Pancreas (tissue), 10 donors: ENCODE results near the gene CLASRP. TPM values are rescaled to one million over a fixed set of nuclear protein-coding genes. Genes with fewer than 3 reads are reported as not detected.

Experiments
- ATAC-seq, 4 donors: fragments of 200-7000 bp; cut with Tn5 transposase; one replicate each; pipeline versions ENCODE4 v1.8.0 to v1.9.1; 2020; ENCODE audit warnings: mild to moderate bottlenecking in 4 of 4, moderate library complexity in 4 of 4
- DNase-seq, 6 donors: peaks; one replicate each; pipeline ENCODE4 v3.0.0-alpha.2; 2020
- FAIRE-seq: peaks from 2 replicates; lab custom pipeline; 2012; peaks lifted over from hg19 to GRCh38; lab: Jason Lieb, UNC
- H3K27ac ChIP-seq, 4 donors: fragments of 200-600 bp; sonication (generic); 1 replicate in 3 of 4; 2 replicates in 1 of 4; pipeline versions ENCODE4 v1.5.0 to v1.8.0; 2020
- H3K27me3 ChIP-seq, 4 donors: fragments of 200-600 bp; one replicate each; pipeline ENCODE4 v1.8.0; 2021
- H3K36me3 ChIP-seq, 3 donors: fragments of 200-600 bp; sonication (generic) in 1 of 3; one replicate each; pipeline versions ENCODE4 v1.5.0 to v1.8.0; 2020 to 2021
- H3K4me1 ChIP-seq, 3 donors: fragments of 200-600 bp; one replicate each; pipeline ENCODE4 v1.8.0; 2021
- H3K4me3 ChIP-seq, 4 donors: fragments of 200-600 bp; sonication (generic) in 2 of 4; one replicate each; pipeline versions ENCODE4 v1.5.0 to v1.8.0; 2020 to 2021
- H3K9me3 ChIP-seq, 4 donors: fragments of 200-600 bp; one replicate each; pipeline ENCODE4 v1.8.0; 2021
- WGBS, 2 donors: extraction: QIAGEN DNeasy Blood & Tissue Kit; methylation state at CpG; one replicate each; pipeline ENCODE4 v1.1.7; 2013; 5-methylcytosine and 5-hydroxymethylcytosine counted together
- intact Hi-C, 3 donors: fragments of 100-400 bp; cut with DNase I; formaldehyde crosslinking; loops; one replicate each; pipeline versions ENCODE4 v1.11.1 to v1.14.2; 2022
- polyA plus RNA-seq, 2 donors: library from polyadenylated mRNA; stranded (reverse); fragments of 200-250 nt; gene quantifications; one replicate each; pipeline ENCODE4 v1.2.3, GENCODE V29; 2013
- total RNA-seq, 6 donors: library from RNA; stranded (reverse); fragmentation: NEBNext Ultra II Directional in 4 of 6; extraction: Animal tissue kit (Norgen Biotek cat#: 25700) in 4 of 6; gene quantifications; one replicate each; pipeline versions ENCODE4 v1.2.1 to v1.2.4, GENCODE V29; 2021 to 2023
- TF ChIP-seq, protein P1 (sequence below), 4 donors: fragments of 200-600 bp; sonication (generic) in 3 of 4; IDR thresholded peaks; one replicate each; pipeline versions ENCODE4 v1.5.0 to v1.8.0; 2021; ENCODE audit warnings: antibody characterized with exemption in 4 of 4
- donor health status: healthy with polysubstance abuse.
- donor health status: DM: no; HTN: no; CAD: no; lungs with moderate emphysema.
- donor health status: DM: no; HTN: no; CAD: no.
- donor health status: control.
- donor health status: control.
- donor health status: Bipolar disorder and iron deficiency.
- donor health status: DM: yes; HTN: yes; CAD: no.
- donor health status: DM: no; HTN: no; CAD: no.
- donor health status: DM: no; HTN: no; CAD: no.
- donor health status: DM: yes; HTN: yes; CAD: no.

Gene CLASRP
- total and polyA plus RNA-seq, 8 donors: 34.8 to 244 (median 51.9) TPM

DNA sequence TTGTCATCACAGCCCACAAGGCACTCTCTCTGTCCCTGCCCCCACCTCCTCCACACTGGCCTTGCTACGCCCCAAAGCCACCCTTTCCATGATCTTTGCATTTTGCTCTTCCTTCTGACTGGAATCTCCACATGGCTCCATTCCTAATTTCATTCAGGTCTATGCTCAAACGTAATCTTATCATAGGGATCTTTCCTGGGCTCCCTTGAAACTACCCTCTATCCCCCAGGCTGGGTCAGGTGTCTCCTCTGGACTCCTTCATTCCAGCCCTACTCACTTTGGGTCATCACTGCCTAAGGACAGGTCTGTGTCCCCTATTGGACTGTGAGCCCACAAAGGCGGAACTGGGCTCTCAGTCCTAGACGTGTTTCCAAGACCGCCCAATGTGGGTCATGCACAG is 43.3 kb downstream of the CLASRP start:
- intact Hi-C loops: no loop called here
- no peak overlapping the region for H3K27ac ChIP-seq
- 90 to 94% methylated on average over 5 of the region's 5 CpGs for WGBS, 2 donors
- TF ChIP-seq, protein P1, sequence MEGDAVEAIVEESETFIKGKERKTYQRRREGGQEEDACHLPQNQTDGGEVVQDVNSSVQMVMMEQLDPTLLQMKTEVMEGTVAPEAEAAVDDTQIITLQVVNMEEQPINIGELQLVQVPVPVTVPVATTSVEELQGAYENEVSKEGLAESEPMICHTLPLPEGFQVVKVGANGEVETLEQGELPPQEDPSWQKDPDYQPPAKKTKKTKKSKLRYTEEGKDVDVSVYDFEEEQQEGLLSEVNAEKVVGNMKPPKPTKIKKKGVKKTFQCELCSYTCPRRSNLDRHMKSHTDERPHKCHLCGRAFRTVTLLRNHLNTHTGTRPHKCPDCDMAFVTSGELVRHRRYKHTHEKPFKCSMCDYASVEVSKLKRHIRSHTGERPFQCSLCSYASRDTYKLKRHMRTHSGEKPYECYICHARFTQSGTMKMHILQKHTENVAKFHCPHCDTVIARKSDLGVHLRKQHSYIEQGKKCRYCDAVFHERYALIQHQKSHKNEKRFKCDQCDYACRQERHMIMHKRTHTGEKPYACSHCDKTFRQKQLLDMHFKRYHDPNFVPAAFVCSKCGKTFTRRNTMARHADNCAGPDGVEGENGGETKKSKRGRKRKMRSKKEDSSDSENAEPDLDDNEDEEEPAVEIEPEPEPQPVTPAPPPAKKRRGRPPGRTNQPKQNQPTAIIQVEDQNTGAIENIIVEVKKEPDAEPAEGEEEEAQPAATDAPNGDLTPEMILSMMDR (IDR thresholded peaks at IDR 0.05): no peak
- no peaks in the 10 kb centered on the region for H3K27me3 ChIP-seq
- no peaks in the 10 kb centered on the region for H3K9me3 ChIP-seq
- no peak for FAIRE-seq
- no peak for DNase-seq
- H3K4me3 ChIP-seq: no peak overlapping the region
- no peak for ATAC-seq
- no peaks in the 10 kb centered on the region for H3K36me3 ChIP-seq
- H3K4me1 ChIP-seq: peaks cover 0 to 8% (median 8%) of the 10 kb centered on the region in 3 donors

DNA sequence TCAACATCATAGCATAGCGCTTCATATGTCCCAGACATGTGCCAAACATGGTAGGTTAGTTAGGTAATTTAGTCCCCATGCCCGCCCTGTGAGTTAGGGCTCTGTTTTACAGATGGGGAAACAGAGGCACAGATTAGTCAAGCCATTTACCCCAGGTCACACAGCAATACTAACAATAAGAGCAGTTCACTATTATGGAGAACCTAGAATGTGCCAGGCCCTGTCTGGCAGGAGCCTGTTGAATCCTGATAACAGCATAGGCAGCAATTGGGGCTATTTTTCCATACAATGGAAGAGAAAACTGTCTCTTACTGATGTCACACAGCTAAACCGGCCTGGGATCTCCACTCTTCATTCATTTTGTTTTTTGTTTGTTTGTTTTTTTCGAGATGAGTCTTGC is 47.6 kb downstream of the CLASRP start:
- no peak for DNase-seq
- no peak overlapping the region for H3K4me3 ChIP-seq
- WGBS, 2 donors: 89 to 91% methylated on average over 4 of the region's 4 CpGs
- H3K9me3 ChIP-seq: no peaks in the 10 kb centered on the region
- H3K27ac ChIP-seq: no peak overlapping the region
- FAIRE-seq: no peak
- H3K4me1 ChIP-seq: peaks cover 0 to 5% (median 0%) of the 10 kb centered on the region in 3 donors
- TF ChIP-seq, protein P1 (IDR thresholded peaks at IDR 0.05): no peak
- H3K27me3 ChIP-seq: no peaks in the 10 kb centered on the region
- intact Hi-C loops: no loop called here
- ATAC-seq: no peak
- no peaks in the 10 kb centered on the region for H3K36me3 ChIP-seq

DNA sequence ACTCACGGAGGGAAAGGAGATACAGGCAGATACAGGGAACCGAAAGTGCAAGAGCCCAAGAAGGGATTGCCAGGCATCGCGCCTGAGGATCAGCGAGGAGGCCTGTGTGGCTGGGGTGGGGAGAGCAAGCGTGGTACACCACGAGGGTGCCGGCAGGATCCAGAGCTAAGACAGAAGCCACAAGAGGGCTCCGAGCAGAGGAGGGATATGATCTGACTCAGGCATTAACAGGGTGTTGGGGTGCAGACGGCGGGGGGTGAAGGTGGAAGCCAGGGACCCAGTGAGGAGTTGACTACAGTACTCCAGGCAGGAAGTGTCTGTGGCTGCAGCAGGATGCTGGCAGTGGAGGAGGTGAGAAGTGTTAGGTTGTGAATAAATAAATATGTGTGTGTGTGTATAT is 48.7 kb downstream of the CLASRP start:
- Histone ChIP-seq H3K27ac (no peak overlapping the region), H3K4me3 (no peak overlapping the region), H3K9me3 (no peaks in the 10 kb centered on the region), H3K36me3 (no peaks in the 10 kb centered on the region), H3K4me1 (peaks cover 0 to 5% (median 0%) of the 10 kb centered on the region in 3 donors), H3K27me3 (no peaks in the 10 kb centered on the region)
- no peak for FAIRE-seq
- DNase-seq: peak in 2 of 6 donors; percentile 15 to 48
- TF ChIP-seq, protein P1 (IDR thresholded peaks at IDR 0.05): no peak
- no peak for ATAC-seq
- intact Hi-C loops: no loop called here
- 84 to 88% methylated on average over 11 of the region's 11 CpGs for whole genome bisulfite sequencing, 2 donors

DNA sequence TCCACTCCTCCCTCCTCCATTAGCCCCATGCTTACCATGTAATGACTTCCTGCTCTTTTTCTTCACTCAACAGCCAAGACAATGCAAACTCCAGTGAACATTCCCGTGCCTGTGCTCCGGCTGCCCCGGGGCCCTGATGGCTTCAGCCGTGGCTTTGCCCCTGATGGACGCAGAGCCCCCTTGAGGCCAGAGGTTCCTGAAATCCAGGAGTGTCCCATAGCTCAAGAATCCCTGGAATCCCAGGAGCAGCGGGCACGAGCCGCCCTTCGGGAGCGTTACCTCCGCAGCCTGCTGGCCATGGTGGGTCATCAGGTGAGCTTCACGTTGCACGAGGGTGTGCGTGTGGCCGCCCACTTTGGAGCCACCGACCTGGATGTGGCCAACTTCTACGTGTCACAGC is 51.2 kb downstream of the CLASRP start:
- WGBS, 2 donors: 89 to 92% methylated on average over 17 of the region's 17 CpGs
- peak in 2 of 6 donors; percentile 53 to 64 for DNase-seq
- no peak for FAIRE-seq
- TF ChIP-seq, protein P1 (IDR thresholded peaks at IDR 0.05): no peak
- no peak overlapping the region for H3K4me3 ChIP-seq
- no peaks in the 10 kb centered on the region for H3K36me3 ChIP-seq
- no peaks in the 10 kb centered on the region for H3K27me3 ChIP-seq
- no peak for ATAC-seq
- H3K4me1 ChIP-seq: peaks cover 7 to 19% (median 11%) of the 10 kb centered on the region in 3 donors
- intact Hi-C loops: no loop called here
- H3K27ac ChIP-seq: no peak overlapping the region
- H3K9me3 ChIP-seq: no peaks in the 10 kb centered on the region

DNA sequence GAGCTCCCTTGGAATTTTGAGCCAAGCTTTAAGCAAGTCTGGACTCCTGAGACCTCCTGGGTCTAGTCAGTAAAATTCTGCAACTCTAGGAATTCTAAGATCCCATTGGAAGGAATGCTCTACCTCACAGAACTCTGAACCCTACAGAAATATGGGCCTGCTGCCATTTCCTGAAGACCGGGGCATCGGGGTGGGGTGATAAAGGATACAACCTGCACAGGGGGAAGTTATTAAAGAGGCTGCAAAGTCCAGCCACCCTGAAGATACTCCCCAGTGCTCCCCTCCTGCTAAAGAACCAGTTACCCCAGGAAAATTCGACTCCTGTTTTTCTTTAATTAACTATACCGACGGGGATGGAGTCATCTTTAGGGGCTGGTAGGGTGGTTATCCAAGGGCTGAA is 51.8 kb downstream of the CLASRP start:
- intact Hi-C loops: no loop called here
- Histone ChIP-seq H3K4me3 (peak overlapping the region; percentile 1 to 94 (median 50)), H3K36me3 (no peaks in the 10 kb centered on the region), H3K27me3 (no peaks in the 10 kb centered on the region), H3K4me1 (peaks cover 11 to 20% (median 12%) of the 10 kb centered on the region in 3 donors), H3K27ac (peak overlapping the region; percentile 53 to 94 (median 84)), H3K9me3 (no peaks in the 10 kb centered on the region)
- WGBS, 2 donors: 13 to 16% methylated on average over 5 of the region's 5 CpGs
- TF ChIP-seq, protein P1 (IDR thresholded peaks at IDR 0.05): no peak
- FAIRE-seq (no peak), DNase-seq (peak in 1 of 6 donors; percentile 7), ATAC-seq (no peak)
